ENCODE data around the gene SEMA5A. TPM values are rescaled to one million over a fixed set of nuclear protein-coding genes. Genes with fewer than 3 reads are reported as not detected.

SEMA5A gene
- polyA plus RNA-seq, 1 donor (not counting 4 experiments of a cell fraction or from before 2014, with no cell fraction given): 0.16 TPM

DNA sequence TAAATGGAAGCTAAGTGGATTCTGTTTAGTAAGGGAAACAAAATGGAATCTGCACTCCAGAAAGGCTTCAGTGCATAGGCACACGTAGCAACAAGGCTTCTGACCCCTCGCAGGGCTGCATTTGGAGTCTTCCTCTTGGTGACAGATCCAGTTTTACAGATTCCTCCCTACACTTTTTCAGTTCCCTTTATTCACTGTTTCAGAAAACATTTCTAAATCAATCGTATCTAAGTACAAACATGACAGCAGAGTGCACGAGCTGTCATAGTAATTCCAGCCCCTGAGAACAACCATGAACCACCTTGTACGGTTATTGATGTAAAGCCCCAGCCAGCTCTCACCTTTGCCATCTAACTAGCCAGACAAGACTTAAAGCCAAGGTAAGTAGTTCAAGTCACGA, 491.6 kb downstream of the SEMA5A start:
- Histone ChIP-seq H3K36me3 (ENCODE audit: control insufficient read depth in 2 of 2, extremely low read depth in 1 of 2, insufficient read depth in 2 of 2, low read length in 2 of 2) (no peaks in the 10 kb centered on the region), H3K4me1 (ENCODE audit: control insufficient read depth, extremely low read depth, insufficient read depth, low read length) (peaks cover 34% of the 10 kb centered on the region), H3K9me3 (ENCODE audit: control insufficient read depth, low read depth, low read length) (no peaks in the 10 kb centered on the region), H2AFZ (ENCODE audit: control insufficient read depth, low read length) (peak overlapping the region; percentile 68), H3K27ac (ENCODE audit: control insufficient read depth, insufficient read depth, low read length) (peak overlapping the region; percentile 58), H3K27me3 (ENCODE audit: control insufficient read depth, extremely low read depth, insufficient read depth, low read length) (no peaks in the 10 kb centered on the region), H4K20me1 (ENCODE audit: control insufficient read depth, extremely low read depth, insufficient read depth, low read length) (no peaks in the 10 kb centered on the region), H3K9me1 (ENCODE audit: control insufficient read depth, extremely low read depth, insufficient read depth, low read length) (no peaks in the 10 kb centered on the region), H3K4me2 (ENCODE audit: control insufficient read depth, extremely low read depth, insufficient read depth, low read depth, low read length) (peak overlapping the region; percentile 31), H3K4me3 (ENCODE audit: control insufficient read depth in 2 of 3, extremely low read depth in 1 of 3, insufficient read depth in 2 of 3, low read depth in 1 of 3, low read length in 3 of 3) (no peak overlapping the region), H3K9ac (ENCODE audit: control insufficient read depth, extremely low read depth, insufficient read depth, low read length) (no peak overlapping the region), H3K79me2 (ENCODE audit: control insufficient read depth, insufficient read depth, low read length) (no peaks in the 10 kb centered on the region)
- dilution Hi-C loops (cut with MboI; ENCODE audit: extremely low pct_ligation_motif_present, low sequenced_read_pairs): no loop called here
- no peak for TF ChIP-seq EZH2 (IDR thresholded peaks at IDR 0.05; ENCODE audit: low read length)
- TF ChIP-seq CTCF (optimal IDR thresholded peaks at IDR 0.05 in 1 of 3, IDR thresholded peaks at IDR 0.05 in 1 of 3, conservative IDR thresholded peaks at IDR 0.05 in 1 of 3; ENCODE audit: extremely low read depth in 1 of 3, insufficient read depth in 2 of 3, low read length in 3 of 3): no peak
- FAIRE-seq: peak; percentile 58
- DNase-seq (ENCODE audit: low read depth, low spot score): no peak

- Histone ChIP-seq H3K4me3 (ENCODE audit: control insufficient read depth in 2 of 3, extremely low read depth in 1 of 3, insufficient read depth in 2 of 3, low read depth in 1 of 3, low read length in 3 of 3) (no peak overlapping the region), H3K9ac (ENCODE audit: control insufficient read depth, extremely low read depth, insufficient read depth, low read length) (no peak overlapping the region), H3K27ac (ENCODE audit: control insufficient read depth, insufficient read depth, low read length) (no peak overlapping the region), H3K27me3 (ENCODE audit: control insufficient read depth, extremely low read depth, insufficient read depth, low read length) (no peaks in the 10 kb centered on the region), H2AFZ (ENCODE audit: control insufficient read depth, low read length) (no peak overlapping the region), H3K79me2 (ENCODE audit: control insufficient read depth, insufficient read depth, low read length) (no peaks in the 10 kb centered on the region), H4K20me1 (ENCODE audit: control insufficient read depth, extremely low read depth, insufficient read depth, low read length) (no peaks in the 10 kb centered on the region), H3K4me1 (ENCODE audit: control insufficient read depth, extremely low read depth, insufficient read depth, low read length) (peaks cover 25% of the 10 kb centered on the region), H3K4me2 (ENCODE audit: control insufficient read depth, extremely low read depth, insufficient read depth, low read depth, low read length) (no peak overlapping the region), H3K36me3 (ENCODE audit: control insufficient read depth in 2 of 2, extremely low read depth in 1 of 2, insufficient read depth in 2 of 2, low read length in 2 of 2) (no peaks in the 10 kb centered on the region), H3K9me1 (ENCODE audit: control insufficient read depth, extremely low read depth, insufficient read depth, low read length) (no peaks in the 10 kb centered on the region), H3K9me3 (ENCODE audit: control insufficient read depth, low read depth, low read length) (no peaks in the 10 kb centered on the region)
- dilution Hi-C loops (cut with MboI; ENCODE audit: extremely low pct_ligation_motif_present, low sequenced_read_pairs): no loop called here
- TF ChIP-seq CTCF (optimal IDR thresholded peaks at IDR 0.05 in 1 of 3, IDR thresholded peaks at IDR 0.05 in 1 of 3, conservative IDR thresholded peaks at IDR 0.05 in 1 of 3; ENCODE audit: extremely low read depth in 1 of 3, insufficient read depth in 2 of 3, low read length in 3 of 3) (no peak), EZH2 (IDR thresholded peaks at IDR 0.05; ENCODE audit: low read length) (no peak)
- FAIRE-seq: no peak
- no peak for DNase-seq (ENCODE audit: low read depth, low spot score)
Measured at GRCh38 chr5:9052421-9052820, 493.5 kb downstream of the SEMA5A start.

Measured in keratinocyte (primary cell).